ENCODE data around the gene ASIC4.

Gene ASIC4

DNA sequence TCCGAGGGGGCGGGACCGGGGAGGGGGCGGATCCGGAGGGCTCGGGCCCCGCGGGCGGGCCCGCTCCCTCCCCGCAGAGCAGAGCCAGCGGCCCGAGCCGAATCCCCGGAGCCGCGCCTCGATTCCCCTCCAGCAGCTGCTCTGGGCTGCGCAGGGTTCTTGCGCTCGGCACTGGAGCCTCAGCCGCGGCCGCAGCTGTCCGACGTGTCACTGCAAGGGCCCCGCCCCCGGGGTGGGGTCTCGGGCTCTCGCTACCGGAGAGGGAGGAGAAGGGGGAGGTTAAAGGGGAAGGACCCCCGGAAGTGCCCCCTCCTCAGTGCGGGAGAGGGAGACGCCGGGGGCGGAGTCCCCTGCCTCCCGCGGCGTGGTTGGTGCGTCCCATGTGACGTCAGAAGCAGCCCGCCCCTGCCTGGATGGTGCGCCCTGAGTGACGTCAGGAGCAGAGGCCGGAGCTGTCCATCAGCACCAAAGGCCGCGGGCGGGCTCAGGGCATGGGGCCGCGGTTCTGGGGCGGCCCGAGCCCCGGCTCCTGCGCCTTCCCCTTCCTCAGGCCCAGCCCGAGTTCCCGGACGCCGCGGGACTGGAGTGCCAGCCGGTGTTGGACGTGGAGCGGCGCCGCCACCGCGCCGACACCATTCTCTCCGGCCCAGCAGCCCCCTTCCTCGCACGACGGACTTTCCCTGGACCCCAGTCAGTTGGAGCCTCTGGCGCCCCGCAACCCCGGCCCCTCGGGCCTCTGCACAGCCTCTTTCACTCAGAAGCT, 29.5 kb downstream of the ASIC4 start, which contains the start of the genes CHPF and TMEM198:
TSS of gene CHPF (minus strand) at position 214 of the 763 bp plus-strand sequence. CDS start 271 bp downstream, outside the sequence.
TSS of gene TMEM198 (plus strand) at position 433 of the 763 bp plus-strand sequence. CDS start 700 bp downstream, outside the sequence.
- peaks cover 11% of the 10 kb centered on the region for H3K4me1 ChIP-seq (ENCODE audit: control insufficient read depth, low read depth, low read length)
- peaks cover 11% of the 10 kb centered on the region for H3K36me3 ChIP-seq (ENCODE audit: control insufficient read depth, low read depth, low read length)
- peak within 1 kb of the TSS; percentile 59 for H3K9ac ChIP-seq (ENCODE audit: low read length)
- no peak within 1 kb of the TSS for H3K27ac ChIP-seq (ENCODE audit: low read length)
- peak within 1 kb of the TSS; percentile 64 for H3K4me3 ChIP-seq (ENCODE audit: low read length)
- H3K9me3 ChIP-seq (ENCODE audit: control insufficient read depth, low read depth, low read length) = no peaks in the 10 kb centered on the region
- peaks cover 31% of the 10 kb centered on the region for H3K27me3 ChIP-seq (ENCODE audit: control insufficient read depth, insufficient read depth, low read length)

- Histone ChIP-seq H3K27me3 (ENCODE audit: control insufficient read depth, insufficient read depth, low read length) (peaks cover 31% of the 10 kb centered on the region), H3K4me1 (ENCODE audit: control insufficient read depth, low read depth, low read length) (peaks cover 11% of the 10 kb centered on the region), H3K9me3 (ENCODE audit: control insufficient read depth, low read depth, low read length) (no peaks in the 10 kb centered on the region), H3K4me3 (ENCODE audit: low read length) (peak overlapping the region; percentile 64), H3K36me3 (ENCODE audit: control insufficient read depth, low read depth, low read length) (peaks cover 11% of the 10 kb centered on the region), H3K9ac (ENCODE audit: low read length) (peak overlapping the region; percentile 59), H3K27ac (ENCODE audit: low read length) (no peak overlapping the region)
Observed at GRCh38 chr2:219544567-219544966, 30.3 kb downstream of the ASIC4 start.

DNA sequence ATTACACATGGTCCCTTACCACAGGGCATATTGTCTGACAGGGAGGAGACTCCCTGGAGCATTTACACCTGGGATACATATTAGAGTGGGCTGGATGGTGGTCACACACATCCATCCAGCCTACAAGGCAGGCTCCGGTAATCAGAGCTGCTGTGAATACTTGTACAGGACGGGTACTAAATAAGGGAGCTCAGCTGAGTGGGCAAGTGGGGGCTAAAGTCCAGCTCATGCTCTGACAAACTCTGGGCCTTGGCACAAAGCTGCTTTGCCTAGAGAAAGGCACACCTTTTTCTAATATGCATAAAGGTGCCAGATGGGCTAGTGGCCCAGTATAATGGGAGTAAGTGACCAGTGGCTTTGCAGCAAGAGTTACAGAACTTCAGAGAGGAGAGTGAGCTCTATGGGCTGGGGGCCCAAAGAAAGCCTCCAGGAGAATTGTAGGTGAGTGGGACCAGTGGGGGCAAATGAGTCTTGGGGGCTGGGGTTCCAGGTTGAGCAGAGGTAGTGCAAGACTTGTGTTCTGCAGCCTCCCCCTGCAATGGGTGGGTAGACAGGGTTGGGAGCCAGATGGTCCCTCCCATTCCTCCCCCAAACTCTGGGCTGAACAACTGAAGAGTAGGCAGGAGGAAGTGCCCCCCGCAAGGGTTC, 31.1 kb downstream of the ASIC4 start:
- H3K9ac ChIP-seq (ENCODE audit: low read length) = no peak overlapping the region
- peaks cover 10% of the 10 kb centered on the region for H3K36me3 ChIP-seq (ENCODE audit: control insufficient read depth, low read depth, low read length)
- peaks cover 11% of the 10 kb centered on the region for H3K4me1 ChIP-seq (ENCODE audit: control insufficient read depth, low read depth, low read length)
- peaks cover 32% of the 10 kb centered on the region for H3K27me3 ChIP-seq (ENCODE audit: control insufficient read depth, insufficient read depth, low read length)
- H3K27ac ChIP-seq (ENCODE audit: low read length) = no peak overlapping the region
- H3K9me3 ChIP-seq (ENCODE audit: control insufficient read depth, low read depth, low read length) = no peaks in the 10 kb centered on the region
- no peak overlapping the region for H3K4me3 ChIP-seq (ENCODE audit: low read length)

DNA sequence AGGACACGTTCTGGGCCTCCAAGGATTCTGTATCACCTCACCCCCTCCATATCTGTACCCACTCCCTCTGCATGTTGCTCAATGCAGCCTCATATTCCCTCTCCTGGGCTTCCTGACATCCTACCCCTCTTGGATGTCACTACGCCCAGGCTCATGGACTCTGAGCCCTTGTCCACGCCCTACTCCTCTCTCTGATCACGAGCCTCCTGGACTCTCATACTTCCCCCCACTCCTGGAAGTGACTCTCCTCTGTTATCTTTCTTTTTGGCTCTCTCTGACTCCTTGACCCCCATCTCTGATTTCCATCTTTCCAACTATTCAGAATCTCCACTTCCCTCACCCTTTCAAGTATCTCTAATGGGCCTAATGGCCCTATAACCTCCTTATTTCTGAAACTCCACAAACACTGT, 31.7 kb downstream of the ASIC4 start:
- Histone ChIP-seq H3K27me3 (ENCODE audit: control insufficient read depth, insufficient read depth, low read length) (peaks cover 37% of the 10 kb centered on the region), H3K4me3 (ENCODE audit: low read length) (no peak overlapping the region), H3K9ac (ENCODE audit: low read length) (no peak overlapping the region), H3K36me3 (ENCODE audit: control insufficient read depth, low read depth, low read length) (peaks cover 4% of the 10 kb centered on the region), H3K27ac (ENCODE audit: low read length) (no peak overlapping the region), H3K4me1 (ENCODE audit: control insufficient read depth, low read depth, low read length) (peaks cover 13% of the 10 kb centered on the region), H3K9me3 (ENCODE audit: control insufficient read depth, low read depth, low read length) (no peaks in the 10 kb centered on the region)

DNA sequence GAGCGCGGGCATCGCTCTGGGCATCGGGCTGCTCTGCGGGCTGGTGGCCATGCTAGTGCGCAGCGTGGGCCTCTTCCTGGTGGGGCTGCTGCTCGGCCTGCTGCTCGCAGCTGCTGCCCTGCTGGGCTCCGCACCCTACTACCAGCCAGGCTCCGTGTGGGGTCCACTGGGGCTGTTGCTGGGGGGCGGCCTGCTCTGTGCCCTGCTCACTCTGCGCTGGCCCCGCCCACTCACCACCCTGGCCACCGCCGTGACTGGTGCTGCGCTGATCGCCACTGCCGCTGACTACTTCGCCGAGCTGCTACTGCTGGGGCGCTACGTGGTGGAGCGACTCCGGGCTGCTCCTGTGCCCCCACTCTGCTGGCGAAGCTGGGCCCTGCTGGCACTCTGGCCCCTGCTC, 33.3 kb downstream of the ASIC4 start:
- H3K4me1 ChIP-seq (ENCODE audit: control insufficient read depth, low read depth, low read length) = peaks cover 10% of the 10 kb centered on the region
- peaks cover 33% of the 10 kb centered on the region for H3K27me3 ChIP-seq (ENCODE audit: control insufficient read depth, insufficient read depth, low read length)
- no peak overlapping the region for H3K4me3 ChIP-seq (ENCODE audit: low read length)
- H3K27ac ChIP-seq (ENCODE audit: low read length) = no peak overlapping the region
- no peaks in the 10 kb centered on the region for H3K36me3 ChIP-seq (ENCODE audit: control insufficient read depth, low read depth, low read length)
- no peaks in the 10 kb centered on the region for H3K9me3 ChIP-seq (ENCODE audit: control insufficient read depth, low read depth, low read length)
- no peak overlapping the region for H3K9ac ChIP-seq (ENCODE audit: low read length)

DNA sequence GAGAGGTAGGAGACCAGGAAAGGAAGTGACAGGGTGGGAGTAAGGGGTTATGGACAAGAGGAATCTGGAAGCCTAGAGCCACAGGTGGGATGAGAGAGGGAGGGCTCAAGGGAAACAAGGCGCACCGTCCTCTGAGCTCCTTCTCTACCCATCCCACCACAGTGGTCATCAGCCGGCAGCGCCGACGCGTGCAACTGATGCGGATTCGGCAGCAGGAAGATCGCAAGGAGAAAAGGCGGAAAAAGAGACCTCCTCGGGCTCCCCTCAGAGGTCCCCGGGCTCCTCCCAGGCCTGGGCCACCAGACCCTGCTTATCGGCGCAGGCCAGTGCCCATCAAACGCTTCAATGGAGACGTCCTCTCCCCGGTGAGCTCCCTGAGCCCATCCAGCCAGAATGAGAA, 34.7 kb downstream of the ASIC4 start:
- H3K27me3 ChIP-seq (ENCODE audit: control insufficient read depth, insufficient read depth, low read length) = peaks cover 44% of the 10 kb centered on the region
- H3K4me3 ChIP-seq (ENCODE audit: low read length) = no peak overlapping the region

DNA sequence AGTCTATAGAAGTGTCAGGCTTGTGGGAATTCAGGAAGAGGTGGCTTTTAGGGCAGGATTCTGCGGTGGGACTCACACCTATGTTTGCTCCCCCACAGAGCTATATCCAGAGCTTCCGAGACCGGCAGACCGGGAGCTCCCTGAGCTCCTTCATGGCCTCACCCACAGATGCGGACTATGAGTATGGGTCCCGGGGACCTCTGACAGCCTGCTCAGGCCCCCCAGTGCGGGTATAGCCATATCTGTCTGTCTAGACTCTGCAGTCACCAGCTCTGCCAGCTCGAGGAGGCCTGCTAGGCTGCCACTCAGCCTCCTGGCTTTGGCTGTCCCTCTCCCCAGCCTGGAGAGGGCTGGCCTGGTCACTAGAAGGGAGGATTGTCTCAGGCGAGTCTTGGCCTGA, 35.3 kb downstream of the ASIC4 start:
- H3K9ac ChIP-seq (ENCODE audit: low read length) = no peak overlapping the region
- no peaks in the 10 kb centered on the region for H3K9me3 ChIP-seq (ENCODE audit: control insufficient read depth, low read depth, low read length)
- peaks cover 42% of the 10 kb centered on the region for H3K27me3 ChIP-seq (ENCODE audit: control insufficient read depth, insufficient read depth, low read length)
- H3K4me1 ChIP-seq (ENCODE audit: control insufficient read depth, low read depth, low read length) = peaks cover 9% of the 10 kb centered on the region
- H3K27ac ChIP-seq (ENCODE audit: low read length) = no peak overlapping the region
- no peak overlapping the region for H3K4me3 ChIP-seq (ENCODE audit: low read length)
- H3K36me3 ChIP-seq (ENCODE audit: control insufficient read depth, low read depth, low read length) = no peaks in the 10 kb centered on the region

More for the DNA sequence above, 34.7 kb downstream of the ASIC4 start:
- H3K36me3 ChIP-seq (ENCODE audit: control insufficient read depth, low read depth, low read length) = no peaks in the 10 kb centered on the region
- H3K4me1 ChIP-seq (ENCODE audit: control insufficient read depth, low read depth, low read length) = peaks cover 14% of the 10 kb centered on the region
- no peak overlapping the region for H3K9ac ChIP-seq (ENCODE audit: low read length)
- H3K27ac ChIP-seq (ENCODE audit: low read length) = no peak overlapping the region
- H3K9me3 ChIP-seq (ENCODE audit: control insufficient read depth, low read depth, low read length) = no peaks in the 10 kb centered on the region

- peaks cover 27% of the 10 kb centered on the region for H3K27me3 ChIP-seq (ENCODE audit: control insufficient read depth, insufficient read depth, low read length)
- no peaks in the 10 kb centered on the region for H3K36me3 ChIP-seq (ENCODE audit: control insufficient read depth, low read depth, low read length)
- H3K27ac ChIP-seq (ENCODE audit: low read length) = no peak overlapping the region
- H3K4me1 ChIP-seq (ENCODE audit: control insufficient read depth, low read depth, low read length) = peaks cover 9% of the 10 kb centered on the region
- no peaks in the 10 kb centered on the region for H3K9me3 ChIP-seq (ENCODE audit: control insufficient read depth, low read depth, low read length)
- peak overlapping the region; percentile 30 for H3K9ac ChIP-seq (ENCODE audit: low read length)
- H3K4me3 ChIP-seq (ENCODE audit: low read length) = peak overlapping the region; percentile 82
Observed at GRCh38 chr2:219551441-219552381, 37.4 kb downstream of the ASIC4 start.

DNA sequence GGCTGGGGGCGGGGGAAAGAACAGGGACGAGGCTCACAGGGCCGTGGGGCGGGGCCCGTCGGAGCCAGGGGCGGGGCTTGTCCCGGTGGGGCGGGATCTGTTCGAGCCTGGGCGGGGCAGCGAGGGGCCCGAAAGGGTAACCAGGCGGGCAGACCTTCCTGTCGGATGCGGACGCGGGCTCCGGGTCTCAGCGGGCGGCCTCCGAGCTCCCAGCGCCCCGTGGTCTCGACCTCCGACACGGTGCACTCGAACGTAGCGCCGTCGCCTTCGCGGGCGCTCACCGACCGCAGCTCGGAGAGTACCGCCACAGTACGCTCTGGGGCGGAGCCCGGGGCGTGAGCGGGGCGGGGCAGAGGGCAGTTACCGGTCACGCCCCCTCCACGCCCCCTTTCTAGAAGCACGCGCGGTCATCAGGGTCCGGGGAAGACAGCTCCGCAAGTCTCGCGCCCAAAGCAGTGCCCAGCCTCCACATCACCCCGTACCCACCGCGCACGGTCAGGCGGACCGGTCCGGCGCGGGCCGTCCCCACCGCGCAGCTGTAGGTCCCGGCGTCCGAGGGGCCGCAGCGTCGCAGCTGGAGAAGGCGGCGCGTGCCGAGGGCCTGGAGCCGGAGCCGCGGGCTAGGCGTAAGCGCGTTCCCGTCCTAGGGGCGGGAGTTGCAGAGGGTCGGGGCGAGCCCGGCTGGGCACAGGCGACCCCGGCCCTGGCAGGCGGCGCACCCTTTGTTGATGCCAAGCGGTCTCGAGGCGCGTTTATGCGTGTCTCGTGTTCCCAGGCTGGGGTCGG, 38.3 kb downstream of the ASIC4 start:
- peak overlapping the region; percentile 82 for H3K4me3 ChIP-seq (ENCODE audit: low read length)
- H3K4me1 ChIP-seq (ENCODE audit: control insufficient read depth, low read depth, low read length) = peaks cover 9% of the 10 kb centered on the region
- H3K27ac ChIP-seq (ENCODE audit: low read length) = no peak overlapping the region
- H3K27me3 ChIP-seq (ENCODE audit: control insufficient read depth, insufficient read depth, low read length) = peaks cover 27% of the 10 kb centered on the region
- H3K9ac ChIP-seq (ENCODE audit: low read length) = peak overlapping the region; percentile 30
- no peaks in the 10 kb centered on the region for H3K9me3 ChIP-seq (ENCODE audit: control insufficient read depth, low read depth, low read length)
- no peaks in the 10 kb centered on the region for H3K36me3 ChIP-seq (ENCODE audit: control insufficient read depth, low read depth, low read length)

DNA sequence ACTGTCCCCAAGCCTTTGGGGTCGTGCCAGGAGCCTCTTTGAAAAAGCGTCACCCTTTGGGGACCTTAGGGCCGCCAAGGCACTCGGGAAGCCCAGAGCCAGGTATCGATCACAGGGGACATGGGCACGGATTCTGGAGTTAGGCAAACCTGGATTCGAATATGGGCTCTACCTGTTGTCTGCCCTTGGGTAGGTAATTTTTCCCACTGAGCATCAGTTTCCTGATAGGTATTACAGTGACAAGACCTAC, 38.8 kb downstream of the ASIC4 start:
- no peaks in the 10 kb centered on the region for H3K9me3 ChIP-seq (ENCODE audit: control insufficient read depth, low read depth, low read length)
- H3K4me1 ChIP-seq (ENCODE audit: control insufficient read depth, low read depth, low read length) = peaks cover 9% of the 10 kb centered on the region
- H3K27me3 ChIP-seq (ENCODE audit: control insufficient read depth, insufficient read depth, low read length) = peaks cover 27% of the 10 kb centered on the region
- no peak overlapping the region for H3K9ac ChIP-seq (ENCODE audit: low read length)
- no peak overlapping the region for H3K27ac ChIP-seq (ENCODE audit: low read length)
- peak overlapping the region; percentile 82 for H3K4me3 ChIP-seq (ENCODE audit: low read length)
- H3K36me3 ChIP-seq (ENCODE audit: control insufficient read depth, low read depth, low read length) = no peaks in the 10 kb centered on the region

Data from iPS-18a (cell line).